Fibroblast of lung (primary cell): ENCODE data around the gene MBNL1.

ENCODE experiments used
- EZH2 ChIP-seq: IDR thresholded peaks from 2 replicates; pipeline ENCODE4 v1.5.1; 2012; ENCODE audit warnings: low read length, control low read depth, mild to moderate bottlenecking; ENCODE audit errors: missing control alignments
- TF ChIP-seq, protein P1 (sequence below), 2 donors: IDR thresholded peaks in 1 of 2; conservative IDR thresholded peaks in 1 of 2; 1 replicate in 1 of 2; 2 replicates in 1 of 2; pipeline ENCODE4 v1.5.1; 2011 to 2012; ENCODE audit warnings: low read length in 2 of 2, control low read depth in 1 of 2, inconsistent platforms in 1 of 2, low read depth in 1 of 2, mild to moderate bottlenecking in 1 of 2

DNA sequence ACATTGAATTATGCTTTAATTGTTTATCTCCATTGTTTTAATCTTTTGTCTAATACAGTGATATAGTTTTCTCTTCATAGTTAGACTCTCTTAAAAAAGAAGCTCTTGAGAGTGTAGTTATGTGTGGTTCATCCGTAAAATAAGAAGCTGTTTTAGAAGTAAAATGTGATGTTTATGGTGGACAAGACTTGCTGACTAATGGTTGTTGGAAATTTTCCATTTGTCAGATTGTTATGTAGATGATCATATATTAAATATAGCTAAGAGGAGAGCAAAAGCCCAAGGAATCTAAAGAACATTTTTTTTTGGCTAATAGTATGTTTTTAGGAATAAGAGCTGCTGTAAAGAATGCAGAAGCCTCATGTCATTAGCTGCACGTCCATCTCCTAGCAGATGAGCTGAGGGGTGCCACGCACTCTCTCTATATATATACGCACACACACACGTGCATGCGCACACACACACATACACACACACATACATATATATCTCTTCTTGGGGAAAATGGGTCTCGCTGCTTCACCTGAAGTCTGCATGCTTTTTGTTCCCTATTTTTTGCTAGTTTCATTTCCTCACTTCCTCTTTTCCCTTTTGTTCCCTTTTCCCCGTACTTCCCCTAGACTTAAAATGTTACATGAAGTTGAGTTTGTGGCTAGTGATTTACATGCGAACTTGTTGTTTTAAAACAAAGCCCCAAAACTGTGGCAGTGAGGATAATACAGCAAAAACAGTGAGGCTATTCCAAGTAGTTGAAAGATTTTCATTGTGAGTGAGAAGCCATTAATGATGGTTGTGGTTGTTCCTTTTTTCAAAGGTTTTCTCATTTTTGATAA lies 107.8 kb downstream of the MBNL1 start:
- no peak for TF ChIP-seq EZH2
- TF ChIP-seq, protein P1, sequence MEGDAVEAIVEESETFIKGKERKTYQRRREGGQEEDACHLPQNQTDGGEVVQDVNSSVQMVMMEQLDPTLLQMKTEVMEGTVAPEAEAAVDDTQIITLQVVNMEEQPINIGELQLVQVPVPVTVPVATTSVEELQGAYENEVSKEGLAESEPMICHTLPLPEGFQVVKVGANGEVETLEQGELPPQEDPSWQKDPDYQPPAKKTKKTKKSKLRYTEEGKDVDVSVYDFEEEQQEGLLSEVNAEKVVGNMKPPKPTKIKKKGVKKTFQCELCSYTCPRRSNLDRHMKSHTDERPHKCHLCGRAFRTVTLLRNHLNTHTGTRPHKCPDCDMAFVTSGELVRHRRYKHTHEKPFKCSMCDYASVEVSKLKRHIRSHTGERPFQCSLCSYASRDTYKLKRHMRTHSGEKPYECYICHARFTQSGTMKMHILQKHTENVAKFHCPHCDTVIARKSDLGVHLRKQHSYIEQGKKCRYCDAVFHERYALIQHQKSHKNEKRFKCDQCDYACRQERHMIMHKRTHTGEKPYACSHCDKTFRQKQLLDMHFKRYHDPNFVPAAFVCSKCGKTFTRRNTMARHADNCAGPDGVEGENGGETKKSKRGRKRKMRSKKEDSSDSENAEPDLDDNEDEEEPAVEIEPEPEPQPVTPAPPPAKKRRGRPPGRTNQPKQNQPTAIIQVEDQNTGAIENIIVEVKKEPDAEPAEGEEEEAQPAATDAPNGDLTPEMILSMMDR (conservative IDR thresholded peaks at IDR 0.05 in 1 of 2, IDR thresholded peaks at IDR 0.05 in 1 of 2; ENCODE audit: low read depth in 1 of 2, low read length in 2 of 2) = no peak
